GM12878 (cell line): ENCODE data around the gene CYSTM1. TPM values are rescaled to one million over a fixed set of nuclear protein-coding genes. Genes with fewer than 3 reads are reported as not detected.

Experiments
- ATAC-seq: fragments of 200-7000 bp; cut with Tn5 transposase; 3 replicates; pipeline ENCODE4 v1.9.1; 2020; ENCODE audit warnings: mild to moderate bottlenecking, moderate library complexity
- BruUV-seq: library from RNA; stranded (reverse); fragments of 400-500 nt; replicated peaks from 2 replicates; lab custom pipeline; 2021; lab: Mats Ljungman, UMichigan
- CTCF ChIA-PET: fragments of 300-600 bp; sonication (Branson Sonifier 250); formaldehyde crosslinking; extraction: SDS; loops from one replicate; lab custom pipeline; 2021; ENCODE audit warnings: inconsistent platforms; lab: Yijun Ruan, JAX
- POLR2A ChIA-PET: fragments of 350-600 bp; formaldehyde crosslinking; extraction: SDS; loops from one replicate; lab custom pipeline; 2021; ENCODE audit warnings: inconsistent platforms; lab: Charles Lee
- RAD21 ChIA-PET: fragments of 300-600 bp; sonication (Branson Sonifier 250); formaldehyde crosslinking; loops from one replicate; lab custom pipeline; 2023; ENCODE audit warnings: antibody characterized with exemption; ENCODE audit not compliant: unreplicated experiment; lab: Charles Lee
- SMC1A ChIA-PET: fragments of 300-600 bp; sonication (Branson Sonifier 250); formaldehyde crosslinking; loops from one replicate; lab custom pipeline; 2023; ENCODE audit not compliant: unreplicated experiment, uncharacterized antibody; lab: Charles Lee
- DNase-seq: peaks from one replicate; pipeline ENCODE4 v3.0.0-alpha.2; 2011; ENCODE audit warnings: low read depth, low spot score
- FAIRE-seq: peaks from 3 replicates; lab custom pipeline; 2011; peaks lifted over from hg19 to GRCh38; lab: Jason Lieb, UNC
- H2AFZ ChIP-seq: 2 replicates; pipeline ENCODE4 v1.6.0; 2011; ENCODE audit warnings: low read depth, low read length, control low read depth; ENCODE audit not compliant: control insufficient read depth
- H3K27ac ChIP-seq: 2 replicates; pipeline ENCODE4 v1.5.1; 2011; ENCODE audit warnings: control low read depth; ENCODE audit not compliant: control insufficient read depth, insufficient read depth
- H3K27me3 ChIP-seq, 2 experiments: replicated peaks in 1 of 2; 2 replicates each; pipeline versions ENCODE4 v1.6.0 to v1.6.1; 2011; ENCODE audit warnings: low read length in 1 of 2; ENCODE audit not compliant: control insufficient read depth in 2 of 2, insufficient read depth in 2 of 2
- H3K36me3 ChIP-seq, 2 experiments: 2 replicates each; pipeline ENCODE4 v1.5.1; 2011; ENCODE audit warnings: low read length in 1 of 2; ENCODE audit not compliant: control insufficient read depth in 2 of 2, insufficient read depth in 2 of 2
- H3K4me1 ChIP-seq: 2 replicates; pipeline ENCODE4 v1.6.1; 2011; ENCODE audit warnings: mild to moderate bottlenecking, low read length, moderate library complexity, mixed read lengths; ENCODE audit not compliant: control insufficient read depth, insufficient read depth
- H3K4me2 ChIP-seq: 2 replicates; pipeline ENCODE4 v1.6.0; 2011; ENCODE audit warnings: control low read depth; ENCODE audit not compliant: control insufficient read depth, insufficient read depth
- H3K4me3 ChIP-seq: fragments of 200-600 bp; sonication (generic); 2 replicates; pipeline ENCODE4 v1.5.1; 2016
- H3K79me2 ChIP-seq: 2 replicates; pipeline ENCODE4 v1.6.0; 2011; ENCODE audit warnings: low read length; ENCODE audit not compliant: control insufficient read depth, insufficient read depth
- H3K9ac ChIP-seq: 2 replicates; pipeline ENCODE4 v1.8.0; 2011; ENCODE audit warnings: low read length, control low read depth, mixed read lengths; ENCODE audit not compliant: control insufficient read depth, insufficient read depth
- H3K9me3 ChIP-seq: replicated peaks from 3 replicates; pipeline ENCODE4 v1.5.1; 2011; ENCODE audit warnings: mild to moderate bottlenecking, low read length; ENCODE audit not compliant: control insufficient read depth, insufficient read depth
- H4K20me1 ChIP-seq: 2 replicates; pipeline ENCODE4 v1.6.0; 2011; ENCODE audit not compliant: control insufficient read depth, insufficient read depth
- ASH2L ChIP-seq: fragments of 300-600, 200-600 bp; sonication (generic); IDR thresholded peaks from 2 replicates; pipeline ENCODE4 v1.6.1; 2017; ENCODE audit warnings: low read depth, mild to moderate bottlenecking, borderline replicate concordance
- BCL3 ChIP-seq: IDR thresholded peaks from 2 replicates; pipeline ENCODE4 v1.6.1; 2011; ENCODE audit warnings: borderline replicate concordance, low read depth, mild to moderate bottlenecking, moderate library complexity, low read length; ENCODE audit not compliant: insufficient read depth, poor library complexity, severe bottlenecking
- CEBPB ChIP-seq, 2 experiments: fragments of 150-350 bp in 1 of 2; IDR thresholded peaks; 2 replicates each; pipeline ENCODE4 v1.6.1; 2012 to 2014; ENCODE audit warnings: low read depth in 2 of 2, low read length in 2 of 2, borderline replicate concordance in 1 of 2, inconsistent platforms in 1 of 2
- DPF2 ChIP-seq: fragments of 450-650 bp; IDR thresholded peaks from 2 replicates; pipeline ENCODE4 v1.6.1; 2017; ENCODE audit warnings: mild to moderate bottlenecking
- FOXM1 ChIP-seq: IDR thresholded peaks from 2 replicates; pipeline ENCODE4 v1.6.1; 2012; ENCODE audit warnings: low read depth, mild to moderate bottlenecking, inconsistent platforms, low read length, moderate library complexity
- KLF5 ChIP-seq: fragments of 450-650 bp; IDR thresholded peaks from 2 replicates; pipeline ENCODE4 v1.6.1; 2014; ENCODE audit warnings: mild to moderate bottlenecking; ENCODE audit not compliant: partially characterized antibody
- MAX ChIP-seq: IDR thresholded peaks from 2 replicates; pipeline ENCODE4 v1.6.1; 2012; ENCODE audit warnings: low read depth, low read length, improper control_type of control experiment
- MYB ChIP-seq: fragments of 150-350 bp; IDR thresholded peaks from 2 replicates; pipeline ENCODE4 v1.6.1; 2014; ENCODE audit warnings: mild to moderate bottlenecking, low read depth, low read length, borderline replicate concordance
- PAX8 ChIP-seq: fragments of 450-650 bp; IDR thresholded peaks from 2 replicates; pipeline ENCODE4 v1.6.1; 2017; ENCODE audit warnings: mild to moderate bottlenecking, moderate library complexity
- SIX5 ChIP-seq: IDR thresholded peaks from 2 replicates; pipeline ENCODE4 v1.6.1; 2011; ENCODE audit warnings: mild to moderate bottlenecking, low read depth, low read length, moderate library complexity; ENCODE audit not compliant: severe bottlenecking
- SREBF2 ChIP-seq: IDR thresholded peaks from 2 replicates; pipeline ENCODE4 v1.6.1; 2012; ENCODE audit warnings: mild to moderate bottlenecking, low read length
- YY1 ChIP-seq: IDR thresholded peaks from 2 replicates; pipeline ENCODE4 v1.6.1; 2011; ENCODE audit warnings: low read depth, mild to moderate bottlenecking, low read length
- ZBTB33 ChIP-seq: fragments of 450-650 bp; IDR thresholded peaks from 2 replicates; pipeline ENCODE4 v1.6.1; 2017; ENCODE audit warnings: mild to moderate bottlenecking
- ZNF592 ChIP-seq: fragments of 450-650 bp; IDR thresholded peaks from 2 replicates; pipeline ENCODE4 v1.6.1; 2017; ENCODE audit warnings: mild to moderate bottlenecking, moderate library complexity
- ZZZ3 ChIP-seq: IDR thresholded peaks from 2 replicates; pipeline ENCODE4 v1.6.1; 2011; ENCODE audit warnings: low read depth; ENCODE audit not compliant: control insufficient read depth, insufficient read length
- whole genome bisulfite sequencing: methylation state at CpG from one replicate; pipeline ENCODE4 v1.1.6; 2016; ENCODE audit warnings: low lambda C conversion rate; ENCODE audit not compliant: insufficient replicate concordance, insufficient coverage; ENCODE audit errors: missing lambda C conversion rate; 5-methylcytosine and 5-hydroxymethylcytosine counted together
- in situ Hi-C: fragments of 300-500 bp; cut with MboI; formaldehyde crosslinking; loops from 9 replicates; pipeline ENCODE4 v1.14.3; 2018; ENCODE audit warnings: mixed read lengths
- intact Hi-C: fragments of 100-400 bp; cut with micrococcal nuclease; formaldehyde crosslinking; loops from one replicate; pipeline ENCODE4 v1.14.2; 2022; ENCODE audit not compliant: unreplicated experiment
- polyA plus RNA-seq, 11 experiments: library from polyadenylated mRNA; depleted of rRNA in 4 of 11; unstranded in 6 of 11; stranded (reverse) in 5 of 11; fragments of >200 nt; fragmentation: Nextera tagmentation in 4 of 11; fragmentation: Illumina TruSeq in 1 of 11; extraction: Ambion mirVana in 4 of 11; extraction: Trizol in 1 of 11; gene quantifications; 1 replicate in 1 of 11; 2 replicates in 10 of 11; pipeline versions ENCODE4 v1.2.1 to v1.2.3, GENCODE V29; 2011 to 2016; ENCODE audit warnings: inconsistent platforms in 2 of 11, missing spikeins in 2 of 11, low read depth in 1 of 11
- total RNA-seq, 4 experiments: library from RNA; depleted of rRNA in 3 of 4; stranded (reverse); fragments of >200 nt in 3 of 4; fragmentation: Illumina TruSeq in 1 of 4; extraction: Trizol in 1 of 4; gene quantifications; 2 replicates each; pipeline versions ENCODE4 v1.2.1 to v1.2.3, GENCODE V29; 2013 to 2021

The CYSTM1 gene
- total and polyA plus RNA-seq, 10 of the 15 experiments (the other 5 are each of a cell fraction or from before 2014, with no cell fraction given) = 52.7 to 261 (median 98.7) TPM

- ChIA-PET SMC1A (interaction anchor here (1.0 to 14.6 kb wide), 5 partner anchors 67 to 124 kb away, joined by 3 to 345 read pairs (median 5); partner anchors contain the start of gene HBEGF), CTCF (interaction anchor here (1.5 to 18.8 kb wide), 13 partner anchors 9 to 123 kb away, joined by 4 to 774 read pairs (median 10); partner anchors contain the start of genes HBEGF and SLC4A9), POLR2A (no interaction called here), RAD21 (interaction anchor here (1.0 to 1.3 kb wide), 2 partner anchors 87 to 113 kb away, joined by 3 read pairs; no protein-coding TSS in a partner anchor)
- BruUV-seq = no TSS peak
- H3K4me2 ChIP-seq = no peak overlapping the region
- H3K4me1 ChIP-seq = peaks cover 4% of the 10 kb centered on the region; the same call in 1 of the 2 replicates
- no peak overlapping the region for H2AFZ ChIP-seq
- no peak overlapping the region for H3K4me3 ChIP-seq
- H3K27me3 ChIP-seq = no peaks in the 10 kb centered on the region
- in situ Hi-C loops = loop anchor here (5.0 to 25.0 kb wide), 3 partner anchors 121 to 796 kb away; partner anchors contain the start of gene SLC4A9
- no peaks in the 10 kb centered on the region for H3K79me2 ChIP-seq
- WGBS = 73% methylated on average over 9 of the region's 9 CpGs
- H3K36me3 ChIP-seq = peaks cover 6 to 19% of the 10 kb centered on the region in 2 experiments; a peak in 3 of 4 replicates
- no peak overlapping the region for H3K9ac ChIP-seq
- DNase-seq (no peak), ATAC-seq (no peak), FAIRE-seq (no peak)
- H3K27ac ChIP-seq = no peak overlapping the region
- H4K20me1 ChIP-seq = no peaks in the 10 kb centered on the region; the same call in 1 of the 2 replicates
- intact Hi-C loops = loop anchor here (1.0 to 5.0 kb wide), 3 partner anchors 110 to 471 kb away; no protein-coding TSS in a partner anchor
- H3K9me3 ChIP-seq = no peaks in the 10 kb centered on the region
- no peak for TF ChIP-seq BCL3
- TF ChIP-seq KLF5 = no peak
- no peak for TF ChIP-seq DPF2
- no peak for TF ChIP-seq YY1
- no peak for TF ChIP-seq ASH2L
- TF ChIP-seq MYB = no peak
- TF ChIP-seq ZNF592 = no peak
- TF ChIP-seq SREBF2 = no peak
- TF ChIP-seq ZBTB33 = no peak
- no peak for TF ChIP-seq ZZZ3
- TF ChIP-seq PAX8 = no peak
- TF ChIP-seq FOXM1 = no peak
- TF ChIP-seq MAX = no peak
- no peak for TF ChIP-seq SIX5
- TF ChIP-seq CEBPB (IDR thresholded peaks at IDR 0.05; ENCODE audit: borderline replicate concordance in 1 of 2, low read depth in 2 of 2, low read length in 2 of 2) = no peak
These were observed 66.2 kb downstream of the CYSTM1 start for GRCh38 chr5:140240987-140241706.
